HG02970 (cell line): ENCODE measurements around the gene RCBTB1.
"Not testable (repeated sequence)": the region's sequence is repeated elsewhere in the genome, so short reads cannot be mapped to it uniquely, and the experiment has no call there.

Experiments used
- ATAC-seq: cut with Tn5 transposase; IDR thresholded peaks from one replicate; pipeline ENCODE4 v1.9.1; 2021; ENCODE audit warnings: mild to moderate bottlenecking, moderate library complexity, moderate number of reproducible peaks; ENCODE audit not compliant: unreplicated experiment, low FRiP score

RCBTB1 gene

GRCh38 chr13:49527123-49527522, 58.2 kb downstream of the RCBTB1 start:
- no peak for ATAC-seq

GRCh38 chr13:49524740-49525501, 60.4 kb downstream of the RCBTB1 start:
- no peak for ATAC-seq

DNA sequence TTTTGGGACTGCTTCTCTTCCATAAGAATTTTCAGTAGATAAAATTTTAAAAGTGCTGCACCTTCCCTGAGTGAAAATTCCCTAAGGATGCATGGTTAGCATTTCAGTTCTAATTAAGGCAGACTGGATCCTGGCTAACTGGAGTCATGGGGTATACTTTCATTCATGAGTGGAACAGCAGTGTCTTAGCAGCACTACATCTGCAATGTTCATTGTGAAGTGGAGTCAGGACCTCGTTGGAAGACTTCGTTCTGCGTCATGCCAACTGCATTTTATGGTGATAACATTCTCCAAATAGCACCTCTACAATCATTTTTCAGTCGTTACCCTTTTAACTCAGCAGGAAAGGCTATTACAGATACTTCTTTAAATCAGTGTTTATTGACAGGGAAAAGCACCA, 64.1 kb downstream of the RCBTB1 start:
- ATAC-seq = no peak

DNA sequence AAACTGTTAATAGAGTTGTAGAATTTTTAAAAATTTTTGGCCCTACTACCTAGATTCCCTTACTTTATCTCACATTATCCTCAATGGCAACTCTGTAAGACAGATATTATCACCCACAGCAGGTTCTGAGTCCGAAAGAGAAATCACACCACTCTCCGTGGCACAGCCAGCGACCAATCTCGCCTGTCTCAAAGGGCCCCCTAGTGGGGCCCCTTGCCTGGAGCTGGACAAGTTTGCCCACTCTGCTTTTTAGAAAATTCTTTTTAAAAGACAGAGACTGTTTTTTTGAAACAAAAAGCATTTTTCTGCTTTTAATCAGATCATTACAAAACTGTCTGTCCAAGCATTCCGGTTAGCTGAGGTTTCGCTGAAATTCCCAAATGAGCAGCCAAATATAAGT, 67.9 kb downstream of the RCBTB1 start:
- ATAC-seq = no peak

DNA sequence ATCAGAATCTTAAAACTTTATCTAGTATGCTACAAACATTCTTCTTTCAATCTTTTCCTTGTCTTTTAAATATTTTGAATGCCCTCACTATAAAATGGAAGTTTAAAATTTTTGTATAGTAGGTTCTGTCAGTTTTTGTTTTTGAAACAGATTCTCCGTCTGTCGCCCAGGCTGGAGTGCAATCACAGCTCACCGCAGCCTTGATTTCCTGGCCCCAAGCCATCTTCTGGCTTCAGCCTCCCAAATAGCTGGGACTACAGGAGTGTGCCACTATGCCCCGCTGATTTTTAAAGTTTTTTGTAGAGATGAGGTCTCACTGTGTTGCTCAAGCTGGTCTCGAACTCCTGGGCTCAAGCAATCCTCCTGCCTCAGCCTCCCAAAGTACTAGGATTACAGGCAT, 68.9 kb downstream of the RCBTB1 start:
- no peak for ATAC-seq

DNA sequence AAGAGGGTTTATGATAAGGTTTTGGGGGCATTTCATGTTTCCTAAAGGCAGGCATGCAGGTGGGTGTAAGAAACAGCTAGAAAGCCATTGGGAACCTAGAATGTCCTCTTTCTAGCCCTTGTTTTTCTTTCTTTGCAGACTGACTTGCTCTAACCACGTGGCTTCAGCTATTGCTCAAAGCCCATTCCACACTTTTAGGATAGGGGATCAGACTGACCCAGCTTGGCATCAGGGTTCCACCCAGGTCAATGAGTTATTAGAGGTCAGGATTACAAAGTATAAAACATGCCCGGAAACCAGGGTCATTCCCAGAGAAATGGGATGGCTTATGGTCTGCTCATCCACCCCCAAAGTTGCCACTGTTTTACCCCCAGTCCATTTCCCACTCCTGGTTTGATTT, 72.8 kb downstream of the RCBTB1 start:
- no peak for ATAC-seq

DNA sequence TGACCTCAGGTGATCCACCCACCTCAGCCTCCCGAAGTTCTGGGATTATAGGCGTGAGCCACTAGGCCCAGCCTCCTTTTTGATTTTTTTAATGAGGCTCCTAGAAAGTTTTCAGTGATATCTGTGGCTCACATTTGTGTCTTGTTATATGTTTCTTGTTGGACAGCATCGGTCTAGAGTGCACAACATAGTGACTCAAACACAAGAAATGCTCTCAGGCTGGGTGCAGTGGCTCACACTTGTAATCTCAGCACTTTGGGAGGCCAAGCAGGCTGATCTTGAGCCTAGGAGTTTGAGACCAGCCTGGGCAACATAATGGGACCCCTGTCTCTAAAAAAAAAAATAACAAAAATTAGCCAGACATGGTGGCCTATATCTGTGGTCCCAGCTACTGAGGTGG, 81.4 kb downstream of the RCBTB1 start:
- ATAC-seq = no peak

DNA sequence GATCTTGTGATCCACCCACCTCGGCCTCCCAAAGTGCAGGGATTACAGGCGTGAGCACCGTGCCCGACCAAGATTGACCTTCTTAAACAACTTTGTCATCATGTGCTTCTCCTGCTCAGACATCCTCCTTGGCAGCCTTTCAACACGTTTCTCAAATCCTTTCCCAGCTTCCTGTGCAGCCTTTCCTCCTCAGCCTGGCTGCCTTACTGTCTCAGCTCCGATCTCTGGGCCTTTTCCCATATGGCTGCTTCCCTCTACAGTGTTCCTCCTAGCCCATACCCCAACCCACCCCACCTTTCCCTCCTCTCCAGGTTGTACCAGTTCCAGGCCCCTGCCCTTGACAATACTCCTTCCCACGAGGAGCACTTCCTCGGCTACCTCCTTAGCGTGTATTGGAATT, 82.4 kb downstream of the RCBTB1 start:
- ATAC-seq = no peak

DNA sequence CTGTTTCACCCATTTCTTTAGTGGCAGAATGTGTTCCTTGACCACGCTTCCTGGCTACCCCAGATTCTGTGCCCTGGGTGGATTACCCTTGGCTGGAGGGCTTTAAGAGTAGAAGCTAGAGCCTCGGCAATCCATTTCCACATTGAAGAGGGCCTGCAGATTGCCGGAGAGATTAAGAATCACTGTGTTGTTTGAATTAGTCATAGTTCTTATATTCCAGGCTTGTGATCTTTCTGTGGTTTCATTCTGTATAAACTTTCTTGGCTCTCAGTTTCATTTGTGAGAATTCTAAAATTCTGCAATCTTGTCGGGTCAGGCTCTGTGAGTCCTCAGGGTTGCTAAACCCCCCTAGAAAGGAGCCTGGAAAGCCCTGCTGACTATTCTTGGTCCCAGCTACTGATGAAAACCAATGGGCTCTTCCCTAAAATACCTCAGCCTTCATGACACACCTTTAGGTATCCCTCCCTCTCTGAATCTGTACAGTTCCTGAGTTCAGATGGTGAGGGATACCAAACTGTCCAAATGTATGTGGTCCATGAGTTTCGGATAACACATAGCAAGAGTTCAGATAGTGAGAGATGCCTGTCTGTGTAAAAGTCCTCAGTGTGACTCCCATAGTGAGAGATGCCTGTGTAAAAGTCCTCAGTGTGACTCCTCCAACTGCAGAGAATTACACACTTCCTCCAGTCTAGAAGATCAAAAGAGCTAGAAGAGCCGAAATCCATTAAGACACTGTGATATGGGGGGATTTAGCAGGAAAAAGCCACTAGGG, 85.3 kb downstream of the RCBTB1 start:
- ATAC-seq = no peak

- ATAC-seq = no peak
These were observed 87.2 kb downstream of the RCBTB1 start for GRCh38 chr13:49498206-49498605.

GRCh38 chr13:49497272-49497671, 88.1 kb downstream of the RCBTB1 start:
- ATAC-seq = no peak

DNA sequence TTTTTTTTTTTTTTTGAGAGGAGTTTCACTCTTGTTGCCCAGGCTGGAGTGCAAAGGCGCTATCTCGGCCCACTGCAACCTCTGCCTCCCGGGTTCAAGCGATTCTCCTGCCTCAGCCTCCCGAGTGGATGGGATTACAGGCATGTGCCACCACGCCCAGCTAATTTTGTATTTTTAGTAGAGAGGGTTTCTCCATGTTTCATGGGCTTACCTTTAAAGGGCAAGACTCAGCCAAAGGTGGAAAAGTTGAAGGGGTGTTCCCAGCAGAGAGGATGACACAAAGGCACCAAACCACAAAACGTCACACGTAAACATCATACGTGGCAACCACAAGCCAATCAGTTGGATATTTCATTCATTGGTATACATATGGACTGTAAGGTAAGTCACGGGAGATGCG, 88.5 kb downstream of the RCBTB1 start:
- ATAC-seq = not testable (repeated sequence)

GRCh38 chr13:49495783-49496762, 89.3 kb downstream of the RCBTB1 start, which contains the start of gene PHF11:
Gene PHF11, plus strand, starts transcription at chr13:49495953. Its CDS starts 49 bp downstream, at chr13:49496002.
- ATAC-seq = peak; percentile 66

DNA sequence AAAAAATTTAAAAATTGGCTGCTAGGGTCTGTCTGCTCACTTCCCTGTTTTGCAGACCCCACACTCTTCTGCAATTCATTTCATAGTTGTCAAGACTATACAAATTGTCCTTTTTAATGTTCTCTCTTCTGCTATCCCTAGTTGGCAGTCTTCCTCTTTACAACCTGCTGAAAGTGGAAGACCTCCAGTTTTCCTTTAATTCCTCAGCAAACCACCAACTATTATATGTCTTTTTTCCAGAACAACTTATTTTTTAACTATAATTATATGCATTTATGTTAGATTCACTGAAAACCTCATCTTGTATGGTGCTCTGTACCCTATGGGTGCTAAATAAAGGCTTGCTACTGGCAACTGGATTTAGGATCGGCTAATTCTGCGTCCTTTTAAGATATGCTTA, 90.7 kb downstream of the RCBTB1 start:
- no peak for ATAC-seq

- no peak for ATAC-seq
These were observed 96.8 kb downstream of the RCBTB1 start for GRCh38 chr13:49488563-49488962.
